ENCODE results near the gene KIAA0513. TPM values are rescaled to one million over a fixed set of nuclear protein-coding genes. Genes with fewer than 3 reads are reported as not detected.

KIAA0513 gene
- total RNA-seq, 1 donor from 2014 or later, result 6.1 TPM

- Mint-ChIP-seq H3K27ac (no peak overlapping the region), H3K4me1 (peaks cover 26% of the 10 kb centered on the region), H3K9me3 (no peaks in the 10 kb centered on the region), H3K4me3 (no peak overlapping the region), H3K27me3 (ENCODE audit: insufficient read depth, low read depth) (peaks cover 4% of the 10 kb centered on the region), H3K36me3 (no peaks in the 10 kb centered on the region)
- Histone ChIP-seq H4K20me1 (ENCODE audit: low read depth) (no peaks in the 10 kb centered on the region), H2AFZ (replicated peaks) (no peak overlapping the region), H3K79me2 (ENCODE audit: low read depth) (no peaks in the 10 kb centered on the region), H3K4me1 (peaks cover 5% of the 10 kb centered on the region), H3K4me3 (no peak overlapping the region), H3F3A (ENCODE audit: low read depth) (no peaks in the 10 kb centered on the region), H3K36me3 (no peaks in the 10 kb centered on the region), H3K9ac (no peak overlapping the region), H3K9me3 (ENCODE audit: low read depth) (no peaks in the 10 kb centered on the region), H3K27me3 (no peaks in the 10 kb centered on the region), H3K27ac (no peak overlapping the region), H3K4me2 (no peak overlapping the region)
- no peak for DNase-seq (ENCODE audit: low spot score)
- TF ChIP-seq EZH2 (IDR thresholded peaks at IDR 0.05) (no peak), EZH2phosphoT487 (IDR thresholded peaks at IDR 0.05) (no peak), CTCF (IDR thresholded peaks at IDR 0.05) (no peak)
Observed at GRCh38 chr16:85061566-85061965, 34.0 kb downstream of the KIAA0513 start.

- H3K4me3 Mint-ChIP-seq, result no peak overlapping the region
- Histone ChIP-seq H3K4me2 (no peak overlapping the region), H3K36me3 (no peaks in the 10 kb centered on the region), H3K4me1 (no peaks in the 10 kb centered on the region), H3K9ac (no peak overlapping the region), H3K27me3 (no peaks in the 10 kb centered on the region), H3K9me3 (ENCODE audit: low read depth) (no peaks in the 10 kb centered on the region), H2AFZ (replicated peaks) (no peak overlapping the region), H3K4me3 (no peak overlapping the region), H3K27ac (no peak overlapping the region), H4K20me1 (ENCODE audit: low read depth) (no peaks in the 10 kb centered on the region), H3K79me2 (ENCODE audit: low read depth) (no peaks in the 10 kb centered on the region), H3F3A (ENCODE audit: low read depth) (no peaks in the 10 kb centered on the region)
- no peaks in the 10 kb centered on the region for H3K9me3 Mint-ChIP-seq
- no peak overlapping the region for H3K27ac Mint-ChIP-seq
- H3K4me1 Mint-ChIP-seq, result peaks cover 19% of the 10 kb centered on the region
- DNase-seq (ENCODE audit: low spot score), result no peak
- peaks cover 4% of the 10 kb centered on the region for H3K27me3 Mint-ChIP-seq (ENCODE audit: insufficient read depth, low read depth)
- TF ChIP-seq EZH2phosphoT487 (IDR thresholded peaks at IDR 0.05) (no peak), CTCF (IDR thresholded peaks at IDR 0.05) (no peak), EZH2 (IDR thresholded peaks at IDR 0.05) (no peak)
- no peaks in the 10 kb centered on the region for H3K36me3 Mint-ChIP-seq
Observed at GRCh38 chr16:85062323-85062722, 34.7 kb downstream of the KIAA0513 start.

- no peak for DNase-seq (ENCODE audit: low spot score)
- H3K4me1 Mint-ChIP-seq, result peaks cover 18% of the 10 kb centered on the region
- no peak overlapping the region for H3K27ac Mint-ChIP-seq
- Histone ChIP-seq H3K4me3 (no peak overlapping the region), H3K27ac (no peak overlapping the region), H3K36me3 (no peaks in the 10 kb centered on the region), H3F3A (ENCODE audit: low read depth) (no peaks in the 10 kb centered on the region), H3K79me2 (ENCODE audit: low read depth) (no peaks in the 10 kb centered on the region), H3K9me3 (ENCODE audit: low read depth) (no peaks in the 10 kb centered on the region), H3K9ac (no peak overlapping the region), H2AFZ (replicated peaks) (no peak overlapping the region), H3K27me3 (no peaks in the 10 kb centered on the region), H3K4me2 (no peak overlapping the region), H4K20me1 (ENCODE audit: low read depth) (no peaks in the 10 kb centered on the region), H3K4me1 (no peaks in the 10 kb centered on the region)
- no peaks in the 10 kb centered on the region for H3K9me3 Mint-ChIP-seq
- TF ChIP-seq CTCF (IDR thresholded peaks at IDR 0.05) (no peak), EZH2 (IDR thresholded peaks at IDR 0.05) (no peak), EZH2phosphoT487 (IDR thresholded peaks at IDR 0.05) (no peak)
- H3K4me3 Mint-ChIP-seq, result no peak overlapping the region
- peaks cover 4% of the 10 kb centered on the region for H3K27me3 Mint-ChIP-seq (ENCODE audit: insufficient read depth, low read depth)
- H3K36me3 Mint-ChIP-seq, result no peaks in the 10 kb centered on the region
Observed at GRCh38 chr16:85062845-85063244, 35.2 kb downstream of the KIAA0513 start.

All from neural progenitor cell (in vitro differentiated cells).